Osteoblast (primary cell): ENCODE measurements around the gene MCM5. TPM values are rescaled to one million over a fixed set of nuclear protein-coding genes. Genes with fewer than 3 reads are reported as not detected.
"Not testable (repeated sequence)": the region's sequence is repeated elsewhere in the genome, so short reads cannot be mapped to it uniquely, and the experiment has no call there.

Source experiments
- DNase-seq: peaks from one replicate; pipeline ENCODE4 v3.0.0; 2011; ENCODE audit warnings: low spot score, mixed read lengths; ENCODE audit not compliant: insufficient read length; ENCODE audit errors: missing footprints
- H2AFZ ChIP-seq: 2 replicates; pipeline ENCODE4 v1.6.0; 2011; ENCODE audit warnings: mild to moderate bottlenecking, low read length
- H3K27ac ChIP-seq: 2 replicates; pipeline ENCODE4 v1.5.1; 2011; ENCODE audit warnings: mild to moderate bottlenecking, low read depth, low read length, moderate library complexity
- H3K27me3 ChIP-seq: 2 replicates; pipeline ENCODE4 v1.6.0; 2012; ENCODE audit warnings: mild to moderate bottlenecking, control low read depth, inconsistent platforms, low read length, moderate library complexity; ENCODE audit not compliant: insufficient read depth
- H3K36me3 ChIP-seq: 2 replicates; pipeline ENCODE4 v1.5.1; 2011; ENCODE audit warnings: mild to moderate bottlenecking, low read length, control low read depth, moderate library complexity; ENCODE audit not compliant: insufficient read depth
- H3K4me1 ChIP-seq: 2 replicates; pipeline ENCODE4 v1.5.1; 2011; ENCODE audit warnings: mild to moderate bottlenecking, low read length, control low read depth, moderate library complexity; ENCODE audit not compliant: insufficient read depth
- H3K4me2 ChIP-seq: 2 replicates; pipeline ENCODE4 v1.6.0; 2011; ENCODE audit warnings: mild to moderate bottlenecking, low read length; ENCODE audit not compliant: insufficient read depth
- H3K4me3 ChIP-seq: fragments of 200-600 bp; sonication (generic); 3 replicates; pipeline ENCODE4 v1.5.1; 2012; ENCODE audit warnings: mild to moderate bottlenecking, low read length, inconsistent platforms; ENCODE audit not compliant: insufficient read depth
- H3K79me2 ChIP-seq: 2 replicates; pipeline ENCODE4 v1.6.0; 2012; ENCODE audit warnings: mild to moderate bottlenecking, low read length, control low read depth, inconsistent platforms; ENCODE audit not compliant: insufficient read depth
- H3K9me3 ChIP-seq: 2 replicates; pipeline ENCODE4 v1.5.1; 2011; ENCODE audit warnings: low read depth, low read length, control low read depth
- H4K20me1 ChIP-seq: 2 replicates; pipeline ENCODE4 v1.6.0; 2012; ENCODE audit warnings: mild to moderate bottlenecking, low read length, control low read depth; ENCODE audit not compliant: insufficient read depth
- CTCF ChIP-seq: IDR thresholded peaks from 2 replicates; pipeline ENCODE4 v1.5.1; 2011; ENCODE audit warnings: mild to moderate bottlenecking, low read depth, low read length, moderate library complexity; ENCODE audit errors: extremely low read depth
- total RNA-seq: library from RNA; depleted of rRNA; stranded (reverse); fragments of >200 nt; gene quantifications from 2 replicates; pipeline ENCODE4 v1.2.3, GENCODE V29; 2012

Gene MCM5
- total RNA-seq, 1 donor = 12.7 TPM

GRCh38 chr22:35361001-35361558, 38.9 kb upstream of the MCM5 start:
- no peaks in the 10 kb centered on the region for H3K36me3 ChIP-seq
- no peak overlapping the region for H2AFZ ChIP-seq
- H3K4me2 ChIP-seq = no peak overlapping the region
- TF ChIP-seq CTCF = no peak
- H3K27ac ChIP-seq = no peak overlapping the region
- H3K27me3 ChIP-seq = no peaks in the 10 kb centered on the region
- no peak overlapping the region for H3K4me3 ChIP-seq
- DNase-seq = peak; percentile 22
- no peaks in the 10 kb centered on the region for H4K20me1 ChIP-seq
- H3K4me1 ChIP-seq = peaks cover 3% of the 10 kb centered on the region
- H3K79me2 ChIP-seq = no peaks in the 10 kb centered on the region
- H3K9me3 ChIP-seq = no peaks in the 10 kb centered on the region

- Histone ChIP-seq H3K4me2 (no peak overlapping the region), H4K20me1 (no peaks in the 10 kb centered on the region), H3K4me1 (no peaks in the 10 kb centered on the region), H3K9me3 (no peaks in the 10 kb centered on the region), H3K27me3 (no peaks in the 10 kb centered on the region), H3K27ac (no peak overlapping the region), H3K4me3 (no peak overlapping the region), H3K79me2 (no peaks in the 10 kb centered on the region), H3K36me3 (no peaks in the 10 kb centered on the region), H2AFZ (no peak overlapping the region)
- DNase-seq = no peak
- no peak for TF ChIP-seq CTCF
These were observed 36.3 kb upstream of the MCM5 start for GRCh38 chr22:35363566-35364086.

- H3K79me2 ChIP-seq, H3K4me2 ChIP-seq, H4K20me1 ChIP-seq, H3K4me1 ChIP-seq, H3K36me3 ChIP-seq, H3K27me3 ChIP-seq, H3K9me3 ChIP-seq, H2AFZ ChIP-seq, H3K4me3 ChIP-seq, H3K27ac ChIP-seq: not testable (repeated sequence)
- DNase-seq = peak; percentile 78
These were observed 35.7 kb upstream of the MCM5 start for GRCh38 chr22:35364230-35364629.

GRCh38 chr22:35367331-35367886, 32.5 kb upstream of the MCM5 start:
- Histone ChIP-seq H3K4me1 (peaks cover 7% of the 10 kb centered on the region), H3K4me3 (no peak overlapping the region), H3K27ac (no peak overlapping the region), H3K27me3 (no peaks in the 10 kb centered on the region), H3K36me3 (no peaks in the 10 kb centered on the region), H3K4me2 (no peak overlapping the region), H4K20me1 (no peaks in the 10 kb centered on the region), H3K9me3 (no peaks in the 10 kb centered on the region), H2AFZ (no peak overlapping the region), H3K79me2 (no peaks in the 10 kb centered on the region)
- peak; percentile 66 for DNase-seq
- no peak for TF ChIP-seq CTCF
